ENCODE results near the gene IRF6. TPM values are rescaled to one million over a fixed set of nuclear protein-coding genes. Genes with fewer than 3 reads are reported as not detected.

Gene IRF6
- total and polyA plus RNA-seq, 12 donors: 5.4 to 60.2 (median 23.4) TPM

DNA sequence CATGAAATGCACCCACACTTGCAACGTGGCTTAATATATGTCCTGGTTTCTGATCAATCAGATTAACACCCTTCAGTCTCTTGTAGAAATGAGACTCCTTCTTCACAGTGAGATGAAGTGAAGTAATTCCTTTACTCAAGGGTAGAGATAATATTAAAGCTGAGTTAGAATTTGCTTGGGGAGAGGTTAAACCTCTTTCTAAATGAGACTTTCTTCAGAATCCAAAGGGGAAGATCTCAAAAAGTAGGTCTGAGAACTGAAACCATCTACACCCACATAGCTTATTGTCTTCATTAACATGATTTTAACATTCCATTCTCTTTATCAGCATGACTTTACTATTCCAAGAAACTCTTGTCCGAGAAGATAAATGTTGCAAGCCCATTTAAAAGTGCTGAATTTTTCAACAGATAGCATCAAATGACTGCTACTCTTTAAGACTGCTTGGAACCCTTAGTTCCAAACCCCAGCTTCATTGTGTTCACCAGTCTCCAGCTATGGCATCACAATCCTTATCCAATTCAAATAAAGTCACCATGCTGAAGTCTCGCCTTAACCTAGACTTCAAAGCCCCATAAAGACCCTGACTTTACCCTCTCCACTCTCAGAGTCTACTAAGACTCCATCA lies 69.3 kb downstream of the IRF6 start:
- no peaks in the 10 kb centered on the region for H3K9me3 ChIP-seq (replicated peaks in 1 of 3)
- no peaks in the 10 kb centered on the region for H3K36me3 ChIP-seq (replicated peaks in 1 of 2)
- no peaks in the 10 kb centered on the region for H3K27me3 ChIP-seq
- H3K27ac ChIP-seq: no peak overlapping the region
- TF ChIP-seq POLR2A (IDR thresholded peaks at IDR 0.05) (no peak), CTCF (IDR thresholded peaks at IDR 0.05) (no peak)
- H3K4me3 ChIP-seq: no peak overlapping the region
- peaks cover 13 to 16% of the 10 kb centered on the region in 2 donors for H3K4me1 ChIP-seq (replicated peaks in 1 of 2)
- no peak for DNase-seq
- WGBS, 4 donors: 62 to 72% (median 70%) methylated on average over 3 of the region's 3 CpGs
- intact Hi-C loops (cut with DNase I): no loop called here

Other genes starting within 250 kb of the IRF6 start
- gene CAMK1G, start 222.4 kb downstream of the IRF6 start, total RNA-seq: 1 to 10 TPM in 7 of 9 donors, under 1 TPM in 2; 0.57 to 8.4 (median 2.6) TPM
- gene CAMK1G, start 222.4 kb downstream of the IRF6 start, polyA plus RNA-seq: 1 to 10 TPM in 2 of 3 donors, under 1 TPM in 1; 0.84 to 2.5 (median 2.2) TPM
- 100 to 1,000 TPM in 1 of 9 donors, 10 to 100 TPM in 8; 11.8 to 117 (median 41.3) TPM for gene LAMB3, start 153.7 kb downstream of the IRF6 start, total RNA-seq
- 10 to 100 TPM in 1 of 3 donors, 1 to 10 TPM in 2; 8.2 to 16.1 (median 8.6) TPM for gene LAMB3, start 153.7 kb downstream of the IRF6 start, polyA plus RNA-seq
- 100 to 1,000 TPM in 8 of 9 donors, 10 to 100 TPM in 1; 65.3 to 901 (median 209) TPM for gene G0S2, start 130.7 kb downstream of the IRF6 start, total RNA-seq
- 100 to 1,000 TPM in 2 of 3 donors, 10 to 100 TPM in 1; 48.5 to 504 (median 265) TPM for gene G0S2, start 130.7 kb downstream of the IRF6 start, polyA plus RNA-seq
- gene HSD11B1, start 101.3 kb downstream of the IRF6 start, total RNA-seq: 10 to 100 TPM in 5 of 9 donors, 1 to 10 TPM in 3, under 1 TPM in 1; 0.17 to 29.6 (median 11.7) TPM
- 1 to 10 TPM; 4.1 to 8.2 (median 4.7) TPM for gene HSD11B1, start 101.3 kb downstream of the IRF6 start, polyA plus RNA-seq
- gene TRAF3IP3, start 50.1 kb downstream of the IRF6 start, total RNA-seq: 1 to 10 TPM in 8 of 9 donors, under 1 TPM in 1; 0.88 to 9.8 (median 2.0) TPM
- 1 to 10 TPM; 1.0 to 3.8 (median 2.2) TPM for gene TRAF3IP3, start 50.1 kb downstream of the IRF6 start, polyA plus RNA-seq
- gene C1orf74, start 21.6 kb downstream of the IRF6 start, total RNA-seq: 1 to 10 TPM; 1.1 to 5.4 (median 2.3) TPM
- 1 to 10 TPM in 2 of 3 donors, under 1 TPM in 1; 0.98 to 4.0 (median 1.0) TPM for gene C1orf74, start 21.6 kb downstream of the IRF6 start, polyA plus RNA-seq
- 10 to 100 TPM in 2 of 9 donors, 1 to 10 TPM in 7; 5.3 to 11.6 (median 8.1) TPM for gene UTP25, start 21.8 kb upstream of the IRF6 start, total RNA-seq
- gene UTP25, start 21.8 kb upstream of the IRF6 start, polyA plus RNA-seq: 1 to 10 TPM; 2.2 to 8.8 (median 2.4) TPM
- gene SYT14, start 132.1 kb upstream of the IRF6 start, total RNA-seq: 1 to 10 TPM; 2.2 to 8.1 (median 3.9) TPM
- gene SYT14, start 132.1 kb upstream of the IRF6 start, polyA plus RNA-seq: 1 to 10 TPM in 2 of 3 donors, under 1 TPM in 1; 0.57 to 6.6 (median 1.5) TPM

Data from adrenal gland (tissue), 12 donors.